OCI-LY7 (cell line): Measurements from ENCODE around the gene IZUMO3. TPM values are rescaled to one million over a fixed set of nuclear protein-coding genes. Genes with fewer than 3 reads are reported as not detected.

Experiments used
- BruUV-seq: library from RNA; stranded (reverse); fragments of 400-500 nt; replicated peaks from 2 replicates; lab custom pipeline; 2021; lab: Mats Ljungman, UMichigan
- CTCF ChIA-PET: fragments of 300-600 bp; sonication (Branson Sonifier 250); formaldehyde crosslinking; loops from one replicate; lab custom pipeline; 2022; ENCODE audit warnings: antibody characterized with exemption; ENCODE audit not compliant: unreplicated experiment; lab: Charles Lee
- POLR2A ChIA-PET: fragments of 300-600 bp; sonication (Branson Sonifier 250); formaldehyde crosslinking; loops from one replicate; lab custom pipeline; 2022; ENCODE audit warnings: antibody characterized with exemption; lab: Charles Lee
- DNase-seq: peaks from one replicate; pipeline ENCODE4 v3.0.0-alpha.2; 2015; ENCODE audit warnings: low spot score
- H2AFZ ChIP-seq: fragments of 200-600 bp; sonication (generic), shearing (Covaris generic); 2 replicates; pipeline ENCODE4 v1.6.1; 2014; ENCODE audit warnings: mild to moderate bottlenecking, antibody characterized with exemption, low read length, moderate library complexity
- H3K27ac ChIP-seq: fragments of 200-600 bp; sonication (generic); 2 replicates; pipeline ENCODE4 v1.5.1; 2014; ENCODE audit warnings: mixed run types, low read depth, mild to moderate bottlenecking, moderate library complexity, low read length, inconsistent platforms; ENCODE audit not compliant: poor library complexity, severe bottlenecking
- H3K36me3 ChIP-seq: fragments of 200-600 bp; sonication (generic); 2 replicates; pipeline ENCODE4 v1.6.1; 2014; ENCODE audit warnings: mild to moderate bottlenecking, antibody characterized with exemption, low read length, moderate library complexity, mixed read lengths; ENCODE audit not compliant: insufficient read depth
- H3K4me1 ChIP-seq: fragments of 200-600 bp; sonication (generic); 2 replicates; pipeline ENCODE4 v1.5.1; 2014; ENCODE audit warnings: mild to moderate bottlenecking, low read length; ENCODE audit not compliant: insufficient read depth, poor library complexity, severe bottlenecking
- H3K4me2 ChIP-seq: fragments of 200-600 bp; sonication (generic); 2 replicates; pipeline ENCODE4 v1.6.1; 2014; ENCODE audit warnings: mild to moderate bottlenecking, low read length
- H3K4me3 ChIP-seq: fragments of 200-600 bp; sonication (generic); 2 replicates; pipeline ENCODE4 v1.5.1; 2014; ENCODE audit warnings: mild to moderate bottlenecking, low read depth, low read length; ENCODE audit not compliant: poor library complexity, severe bottlenecking
- H3K79me2 ChIP-seq: fragments of 200-600 bp; sonication (generic); 2 replicates; pipeline ENCODE4 v1.6.1; 2016; ENCODE audit warnings: low read depth, mild to moderate bottlenecking, low read length, moderate library complexity, mixed read lengths; ENCODE audit not compliant: insufficient read depth
- H3K9me2 ChIP-seq: fragments of 200-600 bp; sonication (generic); 2 replicates; pipeline ENCODE4 v1.6.1; 2016; ENCODE audit warnings: mild to moderate bottlenecking, low read length, mixed read lengths; ENCODE audit not compliant: insufficient read depth
- H3K9me3 ChIP-seq: fragments of 200-600 bp; sonication (generic); 2 replicates; pipeline ENCODE4 v1.6.1; 2014; ENCODE audit warnings: mild to moderate bottlenecking, mixed run types, low read length, mixed read lengths
- H4K20me1 ChIP-seq: fragments of 200-600 bp; sonication (generic); 2 replicates; pipeline ENCODE4 v1.6.1; 2014; ENCODE audit warnings: mild to moderate bottlenecking, antibody characterized with exemption, low read length, moderate library complexity, mixed read lengths; ENCODE audit not compliant: insufficient read depth
- EZH2phosphoT487 ChIP-seq: fragments of 200-600 bp; sonication (generic); IDR thresholded peaks from 2 replicates; pipeline ENCODE4 v1.6.1; 2018; ENCODE audit warnings: low read depth, borderline replicate concordance, mild to moderate bottlenecking, mixed run types, antibody characterized with exemption, low read length, moderate library complexity, mixed read lengths
- intact Hi-C: fragments of 100-400 bp; cut with micrococcal nuclease; formaldehyde crosslinking; loops from one replicate; pipeline ENCODE4 v1.10.0; 2022; ENCODE audit not compliant: unreplicated experiment
- total RNA-seq, 2 experiments: library from RNA; depleted of rRNA in 1 of 2; stranded (reverse); fragments of >200 nt in 1 of 2; shearing (Covaris generic) in 1 of 2; gene quantifications; 2 replicates each; pipeline ENCODE4 v1.2.3, GENCODE V29; 2014 to 2022
- TF ChIP-seq, protein P1 (sequence below): fragments of 200-600 bp; sonication (generic); conservative IDR thresholded peaks from 2 replicates; pipeline ENCODE4 v1.5.1; 2014; ENCODE audit warnings: mild to moderate bottlenecking, antibody characterized with exemption, low read length, moderate library complexity, mixed read lengths

The IZUMO3 gene
- total RNA-seq, 2 experiments from 2014 or later = not detected

DNA sequence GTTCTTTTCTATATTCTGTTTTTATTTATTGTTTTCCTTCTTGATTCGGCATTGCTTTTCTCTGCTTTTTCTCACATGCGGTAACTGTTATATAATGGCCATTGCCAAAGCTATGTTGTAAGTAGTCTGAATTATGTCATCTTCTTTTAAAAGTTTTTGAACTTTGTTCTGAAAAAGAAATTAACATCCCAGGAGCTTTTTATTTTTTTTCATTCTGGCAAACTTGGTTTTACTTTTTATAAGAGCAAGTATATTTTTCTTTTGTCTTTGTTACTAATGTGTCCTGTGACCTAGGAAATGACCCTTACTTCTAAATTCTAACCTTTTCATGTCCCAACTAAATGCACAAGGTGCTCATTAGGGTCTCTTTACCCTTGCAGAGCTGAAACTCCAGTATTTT, 26.7 kb upstream of the IZUMO3 start:
- Histone ChIP-seq H3K4me1 (no peaks in the 10 kb centered on the region), H3K79me2 (no peaks in the 10 kb centered on the region), H3K9me3 (no peaks in the 10 kb centered on the region), H3K4me2 (no peak overlapping the region), H4K20me1 (no peaks in the 10 kb centered on the region), H3K4me3 (no peak overlapping the region), H3K27ac (no peak overlapping the region), H3K36me3 (no peaks in the 10 kb centered on the region), H2AFZ (no peak overlapping the region), H3K9me2 (no peaks in the 10 kb centered on the region)
- intact Hi-C loops = no loop called here
- POLR2A ChIA-PET = no interaction called here
- BruUV-seq = no TSS peak
- TF ChIP-seq EZH2phosphoT487 = no peak
- TF ChIP-seq, protein P1, sequence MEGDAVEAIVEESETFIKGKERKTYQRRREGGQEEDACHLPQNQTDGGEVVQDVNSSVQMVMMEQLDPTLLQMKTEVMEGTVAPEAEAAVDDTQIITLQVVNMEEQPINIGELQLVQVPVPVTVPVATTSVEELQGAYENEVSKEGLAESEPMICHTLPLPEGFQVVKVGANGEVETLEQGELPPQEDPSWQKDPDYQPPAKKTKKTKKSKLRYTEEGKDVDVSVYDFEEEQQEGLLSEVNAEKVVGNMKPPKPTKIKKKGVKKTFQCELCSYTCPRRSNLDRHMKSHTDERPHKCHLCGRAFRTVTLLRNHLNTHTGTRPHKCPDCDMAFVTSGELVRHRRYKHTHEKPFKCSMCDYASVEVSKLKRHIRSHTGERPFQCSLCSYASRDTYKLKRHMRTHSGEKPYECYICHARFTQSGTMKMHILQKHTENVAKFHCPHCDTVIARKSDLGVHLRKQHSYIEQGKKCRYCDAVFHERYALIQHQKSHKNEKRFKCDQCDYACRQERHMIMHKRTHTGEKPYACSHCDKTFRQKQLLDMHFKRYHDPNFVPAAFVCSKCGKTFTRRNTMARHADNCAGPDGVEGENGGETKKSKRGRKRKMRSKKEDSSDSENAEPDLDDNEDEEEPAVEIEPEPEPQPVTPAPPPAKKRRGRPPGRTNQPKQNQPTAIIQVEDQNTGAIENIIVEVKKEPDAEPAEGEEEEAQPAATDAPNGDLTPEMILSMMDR = no peak
- DNase-seq = no peak
- CTCF ChIA-PET = no interaction called here

DNA sequence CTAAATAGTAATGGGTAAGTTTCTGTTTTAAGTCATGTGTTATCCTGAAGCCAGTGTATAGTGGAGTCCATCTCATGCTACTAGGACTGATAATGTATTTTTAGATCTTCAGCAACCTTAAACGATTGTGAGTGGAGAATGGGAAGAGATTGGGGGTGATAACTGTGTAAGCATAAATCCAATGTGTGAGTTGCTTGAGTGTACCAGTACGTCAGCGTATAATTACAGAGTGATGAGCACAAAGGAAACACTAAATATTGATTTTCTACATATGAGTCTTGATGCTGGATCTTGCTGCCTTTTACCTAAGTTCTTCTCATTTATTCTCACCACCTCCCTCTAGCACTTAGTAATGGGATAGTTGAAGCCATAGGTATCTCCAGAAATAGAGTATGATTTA, 16.3 kb upstream of the IZUMO3 start:
- no peak overlapping the region for H2AFZ ChIP-seq
- no peak overlapping the region for H3K27ac ChIP-seq
- BruUV-seq = no TSS peak
- TF ChIP-seq, protein P1 = no peak
- no peak for TF ChIP-seq EZH2phosphoT487
- H3K9me2 ChIP-seq = no peaks in the 10 kb centered on the region
- no peak for DNase-seq
- POLR2A ChIA-PET = no interaction called here
- no peaks in the 10 kb centered on the region for H3K36me3 ChIP-seq
- CTCF ChIA-PET = no interaction called here
- H3K4me1 ChIP-seq = no peaks in the 10 kb centered on the region
- no peaks in the 10 kb centered on the region for H3K9me3 ChIP-seq
- H3K79me2 ChIP-seq = no peaks in the 10 kb centered on the region
- H3K4me3 ChIP-seq = no peak overlapping the region
- intact Hi-C loops = no loop called here
- H4K20me1 ChIP-seq = no peaks in the 10 kb centered on the region; the same call in 1 of the 2 replicates
- no peak overlapping the region for H3K4me2 ChIP-seq

DNA sequence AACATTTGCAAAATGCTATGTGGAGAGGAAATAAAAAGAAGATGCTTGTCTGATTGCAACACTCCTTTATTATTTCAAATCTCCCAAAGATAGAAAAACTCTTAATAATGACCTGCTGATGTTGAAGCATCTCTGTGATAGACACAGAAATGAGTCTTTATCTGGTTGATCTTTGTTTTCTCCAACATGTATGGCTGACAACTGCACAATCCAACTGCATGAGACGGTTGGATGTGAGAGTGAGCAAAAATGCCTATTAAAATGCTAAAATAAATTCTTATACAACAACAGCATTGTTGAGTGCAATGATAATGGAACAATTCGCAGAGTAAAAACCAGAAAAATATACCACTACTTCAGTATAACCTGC, 7.5 kb upstream of the IZUMO3 start:
- Histone ChIP-seq H3K4me1 (no peaks in the 10 kb centered on the region), H3K36me3 (no peaks in the 10 kb centered on the region), H3K9me2 (no peaks in the 10 kb centered on the region), H2AFZ (no peak overlapping the region), H3K27ac (no peak overlapping the region), H3K4me3 (no peak overlapping the region), H4K20me1 (no peaks in the 10 kb centered on the region; the same call in 1 of the 2 replicates), H3K79me2 (no peaks in the 10 kb centered on the region), H3K4me2 (no peak overlapping the region), H3K9me3 (no peaks in the 10 kb centered on the region)
- TF ChIP-seq, protein P1 = no peak
- TF ChIP-seq EZH2phosphoT487 = no peak
- ChIA-PET CTCF (no interaction called here), POLR2A (no interaction called here)
- no peak for DNase-seq
- intact Hi-C loops = no loop called here
- BruUV-seq = no TSS peak
